Tibial nerve (tissue), 4 donors: ENCODE data around the gene ZSCAN16.

Experiments
- EP300 ChIP-seq, 2 donors: sonication (generic); formaldehyde crosslinking; IDR thresholded peaks; one replicate each; pipeline ENCODE4 v1.6.1; 2017; ENCODE audit warnings: antibody characterized with exemption in 2 of 2, mild to moderate bottlenecking in 1 of 2
- POLR2A ChIP-seq, 2 donors: fragments of 450-650 bp; IDR thresholded peaks; one replicate each; pipeline ENCODE4 v1.6.1; 2017; ENCODE audit warnings: antibody characterized with exemption in 2 of 2, mild to moderate bottlenecking in 2 of 2, moderate library complexity in 2 of 2
- TF ChIP-seq, protein P1 (sequence below), 5 experiments: fragments of 200-600 bp in 3 of 5; fragments of 450-650 bp in 2 of 5; sonication (generic) in 3 of 5; IDR thresholded peaks; one replicate each; pipeline ENCODE4 v1.5.1; 2016 to 2019; ENCODE audit warnings: antibody characterized with exemption in 5 of 5, mild to moderate bottlenecking in 3 of 5, moderate library complexity in 2 of 5

DNA sequence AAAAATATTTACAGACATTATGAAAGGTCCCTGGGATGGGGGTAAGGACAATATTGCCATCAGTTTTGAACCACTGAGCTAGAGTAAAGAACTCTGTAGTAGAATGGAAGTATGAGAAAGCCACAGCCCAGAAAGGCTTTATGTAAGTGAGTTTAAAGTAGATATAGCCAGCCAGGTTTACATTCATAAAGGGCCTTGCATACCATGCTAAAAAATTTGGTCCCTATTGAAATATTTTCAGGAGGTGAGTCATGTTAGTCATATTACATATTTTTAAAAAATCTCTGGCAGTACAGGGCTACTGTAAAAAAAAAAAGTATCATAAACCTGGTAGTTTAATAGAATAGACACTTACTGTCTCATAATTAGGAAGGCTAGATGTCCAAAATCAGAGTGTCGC is 20.8 kb downstream of the ZSCAN16 start:
- no peak for TF ChIP-seq POLR2A (IDR thresholded peaks at IDR 0.05)
- TF ChIP-seq, protein P1, sequence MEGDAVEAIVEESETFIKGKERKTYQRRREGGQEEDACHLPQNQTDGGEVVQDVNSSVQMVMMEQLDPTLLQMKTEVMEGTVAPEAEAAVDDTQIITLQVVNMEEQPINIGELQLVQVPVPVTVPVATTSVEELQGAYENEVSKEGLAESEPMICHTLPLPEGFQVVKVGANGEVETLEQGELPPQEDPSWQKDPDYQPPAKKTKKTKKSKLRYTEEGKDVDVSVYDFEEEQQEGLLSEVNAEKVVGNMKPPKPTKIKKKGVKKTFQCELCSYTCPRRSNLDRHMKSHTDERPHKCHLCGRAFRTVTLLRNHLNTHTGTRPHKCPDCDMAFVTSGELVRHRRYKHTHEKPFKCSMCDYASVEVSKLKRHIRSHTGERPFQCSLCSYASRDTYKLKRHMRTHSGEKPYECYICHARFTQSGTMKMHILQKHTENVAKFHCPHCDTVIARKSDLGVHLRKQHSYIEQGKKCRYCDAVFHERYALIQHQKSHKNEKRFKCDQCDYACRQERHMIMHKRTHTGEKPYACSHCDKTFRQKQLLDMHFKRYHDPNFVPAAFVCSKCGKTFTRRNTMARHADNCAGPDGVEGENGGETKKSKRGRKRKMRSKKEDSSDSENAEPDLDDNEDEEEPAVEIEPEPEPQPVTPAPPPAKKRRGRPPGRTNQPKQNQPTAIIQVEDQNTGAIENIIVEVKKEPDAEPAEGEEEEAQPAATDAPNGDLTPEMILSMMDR (IDR thresholded peaks at IDR 0.05), result no peak
- no peak for TF ChIP-seq EP300 (IDR thresholded peaks at IDR 0.05)
